Hematopoietic multipotent progenitor cell treated with erythropoietin and hydrocortisone succinate and interleukin-3 and kit ligand, for 8 days (in vitro differentiated cells): Measurements from ENCODE around the gene UBE2V1.
A peak's percentile ranks its signal among the peaks of the same experiment; 100 is the strongest.
"Not testable (repeated sequence)": the region's sequence is repeated elsewhere in the genome, so short reads cannot be mapped to it uniquely, and the experiment has no call there.

Source experiments
- DNase-seq: peaks from one replicate; pipeline ENCODE4 v3.0.0-alpha.2; 2015

The UBE2V1 gene

GRCh38 chr20:50113420-50114224, 672 bp upstream of the UBE2V1 start:
- DNase-seq = no peak

DNA sequence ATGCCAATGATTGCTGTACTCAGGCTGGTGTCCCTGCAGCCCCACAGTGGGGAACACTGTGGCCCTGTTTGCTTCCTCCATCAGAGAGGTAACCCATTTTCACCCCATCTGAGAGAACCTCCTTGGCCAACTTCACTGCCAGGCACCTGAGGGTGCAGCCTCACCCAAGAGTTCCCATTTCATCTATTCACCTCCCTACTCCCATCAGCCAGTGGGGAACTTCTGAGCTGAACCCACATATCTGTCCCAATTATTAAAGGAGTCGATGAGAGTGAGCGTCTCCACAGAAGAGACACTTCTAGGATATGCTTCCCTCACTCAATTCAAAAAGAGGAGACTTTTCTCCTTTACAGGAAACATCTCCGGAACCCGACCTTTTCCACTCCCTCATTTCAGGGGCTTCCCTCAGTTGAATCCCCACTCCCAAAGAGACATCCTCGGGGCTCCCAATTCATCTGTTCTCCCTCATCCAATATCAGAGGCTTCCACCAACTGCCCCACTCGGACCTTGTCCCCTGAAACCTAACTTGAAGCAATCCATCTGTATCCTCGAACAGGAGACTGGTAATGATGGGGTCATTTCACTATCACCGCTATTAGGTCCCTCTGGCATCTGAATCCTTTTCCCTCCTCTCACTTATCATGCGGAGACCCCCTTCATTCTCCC, 988 bp downstream of the UBE2V1 start:
- DNase-seq = no peak

GRCh38 chr20:50111120-50111828, 1.7 kb downstream of the UBE2V1 start:
- DNase-seq = peak; percentile 91

GRCh38 chr20:50110141-50111047, 2.6 kb downstream of the UBE2V1 start:
- peak; percentile 46 for DNase-seq

DNA sequence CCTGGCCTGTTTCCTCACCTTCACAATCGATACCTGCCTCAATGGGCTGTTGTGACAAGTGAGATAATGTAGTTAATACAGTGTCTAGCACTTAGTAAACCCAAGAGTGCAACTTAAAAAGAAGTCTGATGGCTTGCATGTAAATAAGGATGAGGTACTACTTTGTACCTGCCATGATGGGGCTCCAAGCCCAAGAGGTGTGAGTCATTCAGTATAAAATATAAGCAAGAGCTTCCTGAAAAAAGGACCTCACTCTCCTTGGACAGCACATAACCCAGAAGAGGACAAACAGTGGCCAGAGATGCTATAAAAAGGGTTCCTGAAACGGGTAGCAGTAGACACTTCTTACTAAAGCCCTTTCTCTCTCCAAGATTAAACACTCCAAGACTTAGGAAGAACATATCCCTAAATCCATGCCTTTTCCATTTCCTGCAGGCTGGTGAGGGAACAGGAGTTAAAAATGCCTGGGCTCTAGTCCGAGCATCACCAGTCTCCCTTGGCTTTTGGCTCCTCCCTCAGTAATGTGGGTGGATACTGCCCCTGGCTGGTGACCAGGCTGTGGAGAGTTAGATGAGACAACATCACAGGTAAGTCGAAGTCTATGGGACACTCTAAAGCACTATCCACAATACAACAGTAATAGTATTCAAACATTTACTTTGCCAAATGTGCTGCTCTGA, 4.3 kb downstream of the UBE2V1 start:
- no peak for DNase-seq

- no peak for DNase-seq
Measured at GRCh38 chr20:50107796-50108331, 5.1 kb downstream of the UBE2V1 start.

GRCh38 chr20:50107086-50107660, 5.8 kb downstream of the UBE2V1 start:
- no peak for DNase-seq

GRCh38 chr20:50106669-50107068, 6.3 kb downstream of the UBE2V1 start:
- DNase-seq = not testable (repeated sequence)

DNA sequence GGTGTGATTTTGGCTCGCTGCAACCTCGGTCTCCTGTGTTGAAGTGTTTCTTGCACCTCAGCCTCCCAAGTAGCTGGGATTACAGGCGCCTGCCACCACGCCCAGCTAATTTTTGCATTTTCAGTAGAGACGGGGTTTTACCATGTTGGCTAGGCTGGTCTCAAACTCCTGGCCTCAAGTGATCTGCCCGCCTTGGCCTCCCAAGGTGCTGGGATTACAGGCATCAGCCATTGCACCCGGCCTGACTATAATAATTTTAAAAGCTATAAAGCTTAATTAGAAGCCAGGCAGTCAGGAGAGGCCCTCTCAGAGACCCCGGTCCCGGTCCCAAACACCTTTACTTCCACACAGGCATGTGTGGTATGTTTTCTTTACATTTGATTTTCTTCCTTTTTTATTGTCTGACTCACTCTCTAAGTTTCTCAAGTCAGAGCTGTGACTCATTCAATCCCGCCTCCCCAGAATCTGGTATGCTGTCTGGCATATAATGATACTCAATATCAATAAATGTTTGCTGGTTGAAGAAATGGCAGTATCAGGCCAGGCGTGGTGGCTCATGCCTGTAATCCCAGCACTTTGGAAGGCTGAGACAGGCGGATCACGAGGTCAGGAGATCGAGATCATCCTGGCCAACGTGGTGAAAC, 9.4 kb downstream of the UBE2V1 start:
- peak; percentile 64 for DNase-seq

DNA sequence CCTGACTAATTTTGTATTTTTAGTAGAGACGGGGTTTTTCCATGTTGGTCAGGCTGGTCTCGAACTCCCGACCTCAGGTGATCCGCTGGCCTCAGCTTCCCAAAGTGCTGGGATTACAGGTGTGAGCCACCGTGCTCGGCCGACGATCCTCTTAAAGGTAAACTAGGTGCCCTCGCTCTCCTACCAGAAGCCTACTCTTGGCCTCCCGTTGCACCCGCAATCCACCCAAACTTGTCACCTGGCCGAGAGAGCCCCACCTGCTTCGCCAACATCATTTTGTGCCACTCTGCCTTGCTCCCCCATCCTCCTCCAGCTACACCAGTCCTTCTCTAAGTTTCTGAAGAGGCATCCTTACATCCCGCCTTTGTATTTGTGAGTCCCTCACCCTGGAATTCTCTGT, 10.4 kb downstream of the UBE2V1 start:
- not testable (repeated sequence) for DNase-seq

- DNase-seq = no peak
Measured at GRCh38 chr20:50101887-50102286, 11.1 kb downstream of the UBE2V1 start.

GRCh38 chr20:50101281-50101680, 11.7 kb downstream of the UBE2V1 start:
- no peak for DNase-seq

GRCh38 chr20:50100552-50100951, 12.4 kb downstream of the UBE2V1 start:
- DNase-seq = no peak

DNA sequence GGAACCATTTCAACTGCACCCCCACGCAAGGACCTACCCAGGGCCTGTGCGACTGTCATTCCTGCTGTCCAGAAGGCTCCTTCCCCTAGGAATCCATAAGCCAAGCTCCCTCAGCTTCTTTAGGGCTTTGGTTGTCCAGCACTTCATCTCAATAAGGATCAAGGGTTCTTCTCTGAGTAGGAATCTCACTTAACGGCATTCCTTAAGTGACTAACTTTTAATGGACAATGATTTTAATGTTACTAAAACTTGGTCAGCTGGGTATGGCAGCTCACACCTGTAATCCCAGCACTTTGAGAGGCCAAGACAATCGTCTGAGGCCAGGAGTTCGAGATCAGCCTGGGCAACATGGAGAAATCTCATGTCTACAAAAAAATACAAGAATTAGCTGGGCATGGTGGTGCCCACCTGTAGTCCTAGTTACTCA, 13.4 kb downstream of the UBE2V1 start:
- DNase-seq = no peak

- DNase-seq = peak; percentile 49
Measured at GRCh38 chr20:50099113-50099512, 13.8 kb downstream of the UBE2V1 start.

DNA sequence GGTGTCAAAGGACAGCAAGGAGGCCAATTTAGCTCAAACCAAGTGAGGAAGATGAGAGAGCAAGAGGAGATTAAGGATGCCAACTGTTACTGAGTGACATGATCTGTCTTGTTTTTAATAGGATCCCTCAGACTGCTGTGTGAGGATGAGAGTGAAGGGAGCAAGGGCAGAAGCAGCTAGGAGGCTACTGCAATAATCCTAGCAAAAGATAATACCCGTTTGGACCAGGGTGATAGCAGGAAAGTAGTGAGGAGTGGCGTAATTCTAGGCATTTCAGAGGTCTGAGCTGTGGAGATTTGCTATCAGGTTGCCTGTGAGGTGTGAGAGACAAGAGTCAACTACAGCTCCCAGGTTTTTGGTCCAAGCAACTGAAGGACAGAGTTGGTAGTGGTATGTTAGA, 14.7 kb downstream of the UBE2V1 start:
- DNase-seq = peak; percentile 88

DNA sequence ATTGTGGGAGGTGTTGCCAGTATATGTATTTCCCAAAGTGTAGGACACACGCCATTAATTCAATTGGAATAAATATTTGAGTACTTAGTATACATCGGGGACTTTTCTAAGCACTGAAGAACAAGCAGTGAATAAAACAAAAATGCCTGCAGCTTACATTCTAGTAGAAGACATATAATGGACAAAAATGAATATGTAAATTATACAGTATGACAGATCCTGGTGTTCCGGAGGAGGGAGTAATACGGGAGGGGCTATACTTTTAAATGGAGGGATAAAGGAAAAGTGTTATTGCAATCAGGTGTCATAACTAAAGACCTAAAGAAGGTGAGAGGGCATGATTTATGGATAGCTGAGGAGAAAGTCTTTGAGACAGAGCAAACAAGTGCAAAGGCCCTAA, 15.1 kb downstream of the UBE2V1 start:
- DNase-seq = no peak

GRCh38 chr20:50096237-50096636, 16.7 kb downstream of the UBE2V1 start:
- no peak for DNase-seq

GRCh38 chr20:50095476-50096078, 17.4 kb downstream of the UBE2V1 start:
- DNase-seq = no peak

GRCh38 chr20:50094522-50094921, 18.4 kb downstream of the UBE2V1 start:
- DNase-seq = no peak
